ENCODE data around the gene CPAMD8. TPM values are rescaled to one million over a fixed set of nuclear protein-coding genes. Genes with fewer than 3 reads are reported as not detected.

The CPAMD8 gene
- total and polyA plus RNA-seq, 9 of the 15 experiments (the other 6 are each of a cell fraction or from before 2014, with no cell fraction given) = 0.20 to 2.1 (median 1.3) TPM

DNA sequence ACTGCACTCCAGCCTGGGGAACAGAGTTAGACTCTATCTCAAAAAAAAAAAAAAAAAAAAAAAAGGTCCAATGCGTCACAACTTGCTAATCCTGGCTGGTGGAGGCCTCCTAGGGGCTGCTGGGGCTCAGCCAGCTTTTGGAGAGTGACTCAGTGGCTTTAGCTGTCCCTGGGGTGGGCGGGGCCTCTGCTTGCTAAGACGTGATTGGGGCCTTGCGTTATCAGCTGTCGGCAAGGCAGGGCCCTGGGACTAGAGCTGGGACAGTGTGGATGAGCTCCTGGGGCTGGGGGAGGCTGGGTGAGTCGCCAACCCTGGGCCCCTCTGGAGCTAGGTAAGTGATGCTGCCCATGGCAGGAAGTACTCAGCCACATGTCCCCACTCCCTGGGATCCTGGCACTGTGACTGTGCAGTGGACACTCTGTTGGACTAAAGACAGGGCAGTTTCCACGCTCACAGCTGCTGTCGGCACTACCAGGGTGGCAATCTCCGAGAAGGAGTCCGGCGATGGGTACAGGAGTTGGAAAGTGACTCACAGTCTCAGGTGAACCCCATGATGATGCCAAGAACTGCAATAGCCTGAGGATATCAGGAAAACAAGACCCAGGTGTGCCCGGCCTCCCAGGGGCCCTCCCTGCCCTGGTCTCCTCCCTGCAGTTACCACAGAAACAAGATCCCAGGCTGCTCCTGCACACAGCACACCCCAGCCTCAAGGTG, 105.6 kb downstream of the CPAMD8 start (continued):
- no peak for TF ChIP-seq ZC3H11A (IDR thresholded peaks at IDR 0.05; ENCODE audit: low read depth, low read length)
- TF ChIP-seq, protein P1, sequence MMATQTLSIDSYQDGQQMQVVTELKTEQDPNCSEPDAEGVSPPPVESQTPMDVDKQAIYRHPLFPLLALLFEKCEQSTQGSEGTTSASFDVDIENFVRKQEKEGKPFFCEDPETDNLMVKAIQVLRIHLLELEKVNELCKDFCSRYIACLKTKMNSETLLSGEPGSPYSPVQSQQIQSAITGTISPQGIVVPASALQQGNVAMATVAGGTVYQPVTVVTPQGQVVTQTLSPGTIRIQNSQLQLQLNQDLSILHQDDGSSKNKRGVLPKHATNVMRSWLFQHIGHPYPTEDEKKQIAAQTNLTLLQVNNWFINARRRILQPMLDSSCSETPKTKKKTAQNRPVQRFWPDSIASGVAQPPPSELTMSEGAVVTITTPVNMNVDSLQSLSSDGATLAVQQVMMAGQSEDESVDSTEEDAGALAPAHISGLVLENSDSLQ (IDR thresholded peaks at IDR 0.05) = peak; percentile 59
- peak; percentile 97 for TF ChIP-seq ZNF384 (IDR thresholded peaks at IDR 0.05; ENCODE audit: low read depth, low read length)
- no peak for TF ChIP-seq HNRNPK (IDR thresholded peaks at IDR 0.05; ENCODE audit: low read depth, low read length, poor library complexity, severe bottlenecking)
- no peak for TF ChIP-seq FOXJ3 (CRISPR knock-in tag; IDR thresholded peaks at IDR 0.05)
- TF ChIP-seq ZFP1 (CRISPR knock-in tag; IDR thresholded peaks at IDR 0.05) = no peak
- no peak for TF ChIP-seq ZNF175 (CRISPR knock-in tag; IDR thresholded peaks at IDR 0.05; ENCODE audit: low read depth)
- TF ChIP-seq PRMT5 (CRISPR knock-in tag; IDR thresholded peaks at IDR 0.05) = no peak
- no peak for TF ChIP-seq ZNF668 (CRISPR knock-in tag; IDR thresholded peaks at IDR 0.05)
- TF ChIP-seq, protein P2, sequence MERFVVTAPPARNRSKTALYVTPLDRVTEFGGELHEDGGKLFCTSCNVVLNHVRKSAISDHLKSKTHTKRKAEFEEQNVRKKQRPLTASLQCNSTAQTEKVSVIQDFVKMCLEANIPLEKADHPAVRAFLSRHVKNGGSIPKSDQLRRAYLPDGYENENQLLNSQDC (CRISPR knock-in tag; IDR thresholded peaks at IDR 0.05) = no peak
- TF ChIP-seq, protein P3, sequence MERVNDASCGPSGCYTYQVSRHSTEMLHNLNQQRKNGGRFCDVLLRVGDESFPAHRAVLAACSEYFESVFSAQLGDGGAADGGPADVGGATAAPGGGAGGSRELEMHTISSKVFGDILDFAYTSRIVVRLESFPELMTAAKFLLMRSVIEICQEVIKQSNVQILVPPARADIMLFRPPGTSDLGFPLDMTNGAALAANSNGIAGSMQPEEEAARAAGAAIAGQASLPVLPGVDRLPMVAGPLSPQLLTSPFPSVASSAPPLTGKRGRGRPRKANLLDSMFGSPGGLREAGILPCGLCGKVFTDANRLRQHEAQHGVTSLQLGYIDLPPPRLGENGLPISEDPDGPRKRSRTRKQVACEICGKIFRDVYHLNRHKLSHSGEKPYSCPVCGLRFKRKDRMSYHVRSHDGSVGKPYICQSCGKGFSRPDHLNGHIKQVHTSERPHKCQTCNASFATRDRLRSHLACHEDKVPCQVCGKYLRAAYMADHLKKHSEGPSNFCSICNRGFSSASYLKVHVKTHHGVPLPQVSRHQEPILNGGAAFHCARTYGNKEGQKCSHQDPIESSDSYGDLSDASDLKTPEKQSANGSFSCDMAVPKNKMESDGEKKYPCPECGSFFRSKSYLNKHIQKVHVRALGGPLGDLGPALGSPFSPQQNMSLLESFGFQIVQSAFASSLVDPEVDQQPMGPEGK (CRISPR knock-in tag; IDR thresholded peaks at IDR 0.05; ENCODE audit: borderline replicate concordance) = no peak
- TF ChIP-seq NEUROD1 (IDR thresholded peaks at IDR 0.05; ENCODE audit: borderline replicate concordance, low read depth, low read length, partially characterized antibody) = peak; percentile 38
- TF ChIP-seq CBFA2T3 (IDR thresholded peaks at IDR 0.05) = peak; percentile 48
- TF ChIP-seq, protein P4, sequence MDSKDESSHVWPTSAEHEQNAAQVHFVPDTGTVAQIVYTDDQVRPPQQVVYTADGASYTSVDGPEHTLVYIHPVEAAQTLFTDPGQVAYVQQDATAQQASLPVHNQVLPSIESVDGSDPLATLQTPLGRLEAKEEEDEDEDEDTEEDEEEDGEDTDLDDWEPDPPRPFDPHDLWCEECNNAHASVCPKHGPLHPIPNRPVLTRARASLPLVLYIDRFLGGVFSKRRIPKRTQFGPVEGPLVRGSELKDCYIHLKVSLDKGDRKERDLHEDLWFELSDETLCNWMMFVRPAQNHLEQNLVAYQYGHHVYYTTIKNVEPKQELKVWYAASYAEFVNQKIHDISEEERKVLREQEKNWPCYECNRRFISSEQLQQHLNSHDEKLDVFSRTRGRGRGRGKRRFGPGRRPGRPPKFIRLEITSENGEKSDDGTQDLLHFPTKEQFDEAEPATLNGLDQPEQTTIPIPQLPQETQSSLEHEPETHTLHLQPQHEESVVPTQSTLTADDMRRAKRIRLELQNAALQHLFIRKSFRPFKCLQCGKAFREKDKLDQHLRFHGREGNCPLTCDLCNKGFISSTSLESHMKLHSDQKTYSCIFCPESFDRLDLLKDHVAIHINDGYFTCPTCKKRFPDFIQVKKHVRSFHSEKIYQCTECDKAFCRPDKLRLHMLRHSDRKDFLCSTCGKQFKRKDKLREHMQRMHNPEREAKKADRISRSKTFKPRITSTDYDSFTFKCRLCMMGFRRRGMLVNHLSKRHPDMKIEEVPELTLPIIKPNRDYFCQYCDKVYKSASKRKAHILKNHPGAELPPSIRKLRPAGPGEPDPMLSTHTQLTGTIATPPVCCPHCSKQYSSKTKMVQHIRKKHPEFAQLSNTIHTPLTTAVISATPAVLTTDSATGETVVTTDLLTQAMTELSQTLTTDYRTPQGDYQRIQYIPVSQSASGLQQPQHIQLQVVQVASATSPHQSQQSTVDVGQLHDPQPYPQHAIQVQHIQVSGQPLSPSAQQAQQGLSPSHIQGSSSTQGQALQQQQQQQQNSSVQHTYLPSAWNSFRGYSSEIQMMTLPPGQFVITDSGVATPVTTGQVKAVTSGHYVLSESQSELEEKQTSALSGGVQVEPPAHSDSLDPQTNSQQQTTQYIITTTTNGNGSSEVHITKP (IDR thresholded peaks at IDR 0.05; ENCODE audit: partially characterized antibody) = peak; percentile 66
- no peak for TF ChIP-seq BHLHE40 (IDR thresholded peaks at IDR 0.05; ENCODE audit: low read length)
- no peak for TF ChIP-seq ZNF444 (CRISPR knock-in tag; IDR thresholded peaks at IDR 0.05)
- peak; percentile 59 for TF ChIP-seq RBBP5 (IDR thresholded peaks at IDR 0.05; ENCODE audit: borderline replicate concordance, insufficient read depth, low read length, poor library complexity, severe bottlenecking)
- no peak for TF ChIP-seq CCAR2 (IDR thresholded peaks at IDR 0.05; ENCODE audit: low read depth, low read length)
- peak; percentile 63 for TF ChIP-seq CREB1 (IDR thresholded peaks at IDR 0.05)
- no peak; the same call in 1 of the 2 replicates for TF ChIP-seq CREB1 (CRISPR knock-in tag; IDR thresholded peaks at IDR 0.05)
- TF ChIP-seq SMAD4 (CRISPR knock-in tag; conservative IDR thresholded peaks at IDR 0.05) = no peak
- no peak for TF ChIP-seq PRPF4 (IDR thresholded peaks at IDR 0.05; ENCODE audit: insufficient read depth, low read depth, low read length, poor library complexity, severe bottlenecking)
